GOT3 (cell line): ENCODE results near the gene ANXA5.

Experiments
- DNase-seq: peaks from one replicate; lab custom pipeline; 2025; ENCODE audit warnings: mixed read lengths; lab: John Stamatoyannopoulos, UW

Gene ANXA5

GRCh38 chr4:121712001-121712651 lies 15.3 kb upstream of the ANXA5 start:
- DNase-seq, result no peak

- peak; percentile 53 for DNase-seq
Measured at GRCh38 chr4:121711263-121712000, 14.7 kb upstream of the ANXA5 start.

- DNase-seq, result no peak
Measured at GRCh38 chr4:121709766-121710405, 13.1 kb upstream of the ANXA5 start.

GRCh38 chr4:121707344-121707743 lies 10.6 kb upstream of the ANXA5 start:
- no peak for DNase-seq

GRCh38 chr4:121706595-121707021 lies 9.8 kb upstream of the ANXA5 start:
- no peak for DNase-seq

GRCh38 chr4:121705521-121705920 lies 8.7 kb upstream of the ANXA5 start:
- no peak for DNase-seq

GRCh38 chr4:121702136-121702535 lies 5.4 kb upstream of the ANXA5 start:
- DNase-seq, result no peak

- DNase-seq, result no peak
Measured at GRCh38 chr4:121701263-121701662, 4.5 kb upstream of the ANXA5 start.

- DNase-seq, result no peak
Measured at GRCh38 chr4:121698236-121698671, 1.5 kb upstream of the ANXA5 start.

- DNase-seq, result no peak
Measured at GRCh38 chr4:121697564-121697963, 784 bp upstream of the ANXA5 start.

GRCh38 chr4:121696170-121696580 lies 605 bp downstream of the ANXA5 start:
- DNase-seq, result no peak

GRCh38 chr4:121693886-121694285 lies 2.9 kb downstream of the ANXA5 start:
- no peak for DNase-seq

- no peak for DNase-seq
Measured at GRCh38 chr4:121693450-121693849, 3.3 kb downstream of the ANXA5 start.

- no peak for DNase-seq
Measured at GRCh38 chr4:121692261-121692660, 4.5 kb downstream of the ANXA5 start.

GRCh38 chr4:121690001-121690400 lies 6.8 kb downstream of the ANXA5 start:
- no peak for DNase-seq

GRCh38 chr4:121688701-121689100 lies 8.1 kb downstream of the ANXA5 start:
- no peak for DNase-seq

- DNase-seq, result no peak
Measured at GRCh38 chr4:121688261-121688660, 8.5 kb downstream of the ANXA5 start.

- DNase-seq, result no peak
Measured at GRCh38 chr4:121686255-121686654, 10.5 kb downstream of the ANXA5 start.

- DNase-seq, result no peak
Measured at GRCh38 chr4:121685257-121685656, 11.5 kb downstream of the ANXA5 start.

- no peak for DNase-seq
Measured at GRCh38 chr4:121684561-121684960, 12.2 kb downstream of the ANXA5 start.

- no peak for DNase-seq
Measured at GRCh38 chr4:121684016-121684415, 12.8 kb downstream of the ANXA5 start.

- DNase-seq, result no peak
Measured at GRCh38 chr4:121680571-121680970, 16.2 kb downstream of the ANXA5 start.

- no peak for DNase-seq
Measured at GRCh38 chr4:121679951-121680350, 16.8 kb downstream of the ANXA5 start.
